SU-DHL-6 (cell line): ENCODE measurements around the gene ATF1.

Experiments used
- EZH2phosphoT487 ChIP-seq: fragments of 200-600 bp; sonication (generic), shearing (Covaris generic); conservative IDR thresholded peaks from 2 replicates; pipeline ENCODE4 v1.6.1; 2018; ENCODE audit warnings: mild to moderate bottlenecking, antibody characterized with exemption, low read length, moderate library complexity, mixed read lengths
- TF ChIP-seq, protein P1 (sequence below): fragments of 200-600 bp; sonication (generic); IDR thresholded peaks from one replicate; pipeline ENCODE4 v1.5.1; 2017; ENCODE audit warnings: antibody characterized with exemption, mild to moderate bottlenecking, low read length, moderate library complexity; ENCODE audit not compliant: insufficient read depth, poor library complexity, severe bottlenecking

DNA sequence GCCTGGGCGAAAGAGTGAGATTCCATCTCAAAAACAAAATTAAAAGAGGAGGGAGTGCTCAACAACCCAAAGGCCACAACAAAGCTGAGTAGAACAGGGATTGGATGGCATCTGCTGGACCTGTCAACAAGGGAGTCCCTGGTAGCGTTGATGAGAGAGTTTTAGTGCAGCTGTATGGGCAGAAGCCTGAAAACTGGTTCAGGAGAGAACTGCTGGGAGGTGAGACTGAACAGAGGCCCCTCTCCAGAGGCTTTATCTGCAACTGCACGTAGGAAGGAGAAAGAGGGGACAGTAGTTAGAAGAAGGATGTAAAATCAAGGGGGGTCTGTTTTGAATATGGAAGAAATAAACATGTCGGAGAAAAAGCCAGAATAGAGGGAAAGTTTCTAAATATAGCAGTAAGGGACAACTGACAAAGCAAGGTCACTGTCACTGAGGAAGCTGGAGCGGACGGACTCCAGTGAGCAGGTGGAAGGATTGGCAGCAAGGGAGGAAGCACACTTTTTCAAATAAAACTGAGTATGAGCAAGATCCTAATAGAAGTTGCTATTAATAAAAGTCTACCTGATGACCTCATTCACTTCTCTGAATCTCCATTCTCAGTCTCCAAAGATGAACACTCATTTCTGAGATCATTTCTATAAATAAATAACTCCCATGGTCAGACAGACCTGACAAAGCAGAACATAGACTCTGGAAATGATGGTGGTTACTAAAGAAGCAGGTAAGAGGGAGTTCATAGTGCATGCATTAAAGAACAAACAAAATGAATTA is 11.8 kb upstream of the ATF1 start:
- TF ChIP-seq, protein P1, sequence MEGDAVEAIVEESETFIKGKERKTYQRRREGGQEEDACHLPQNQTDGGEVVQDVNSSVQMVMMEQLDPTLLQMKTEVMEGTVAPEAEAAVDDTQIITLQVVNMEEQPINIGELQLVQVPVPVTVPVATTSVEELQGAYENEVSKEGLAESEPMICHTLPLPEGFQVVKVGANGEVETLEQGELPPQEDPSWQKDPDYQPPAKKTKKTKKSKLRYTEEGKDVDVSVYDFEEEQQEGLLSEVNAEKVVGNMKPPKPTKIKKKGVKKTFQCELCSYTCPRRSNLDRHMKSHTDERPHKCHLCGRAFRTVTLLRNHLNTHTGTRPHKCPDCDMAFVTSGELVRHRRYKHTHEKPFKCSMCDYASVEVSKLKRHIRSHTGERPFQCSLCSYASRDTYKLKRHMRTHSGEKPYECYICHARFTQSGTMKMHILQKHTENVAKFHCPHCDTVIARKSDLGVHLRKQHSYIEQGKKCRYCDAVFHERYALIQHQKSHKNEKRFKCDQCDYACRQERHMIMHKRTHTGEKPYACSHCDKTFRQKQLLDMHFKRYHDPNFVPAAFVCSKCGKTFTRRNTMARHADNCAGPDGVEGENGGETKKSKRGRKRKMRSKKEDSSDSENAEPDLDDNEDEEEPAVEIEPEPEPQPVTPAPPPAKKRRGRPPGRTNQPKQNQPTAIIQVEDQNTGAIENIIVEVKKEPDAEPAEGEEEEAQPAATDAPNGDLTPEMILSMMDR, result no peak
- no peak for TF ChIP-seq EZH2phosphoT487
